HG03060 (cell line): ENCODE data around the gene EHMT1.

ENCODE experiments used
- ATAC-seq: cut with Tn5 transposase; IDR thresholded peaks from one replicate; pipeline ENCODE4 v1.9.1; 2021; ENCODE audit warnings: low read depth, moderate number of reproducible peaks; ENCODE audit not compliant: unreplicated experiment

Gene EHMT1

GRCh38 chr9:137755261-137755927, 136.6 kb downstream of the EHMT1 start:
- ATAC-seq: no peak

- no peak for ATAC-seq
These were observed 137.4 kb downstream of the EHMT1 start for GRCh38 chr9:137756045-137756744.

- ATAC-seq: no peak
These were observed 138.3 kb downstream of the EHMT1 start for GRCh38 chr9:137757139-137757538.

GRCh38 chr9:137757613-137758029, 138.8 kb downstream of the EHMT1 start:
- no peak for ATAC-seq

GRCh38 chr9:137758067-137758466, 139.3 kb downstream of the EHMT1 start:
- ATAC-seq: no peak

GRCh38 chr9:137759117-137759516, 140.3 kb downstream of the EHMT1 start:
- ATAC-seq: no peak

- ATAC-seq: no peak
These were observed 141.0 kb downstream of the EHMT1 start for GRCh38 chr9:137759649-137760321.

- no peak for ATAC-seq
These were observed 141.6 kb downstream of the EHMT1 start for GRCh38 chr9:137760426-137760825.

GRCh38 chr9:137761032-137761431, 142.2 kb downstream of the EHMT1 start:
- ATAC-seq: no peak

- no peak for ATAC-seq
These were observed 143.0 kb downstream of the EHMT1 start for GRCh38 chr9:137761793-137762192.

GRCh38 chr9:137762414-137763061, 143.7 kb downstream of the EHMT1 start:
- no peak for ATAC-seq

GRCh38 chr9:137763271-137763955, 144.6 kb downstream of the EHMT1 start:
- no peak for ATAC-seq

GRCh38 chr9:137764171-137764671, 145.4 kb downstream of the EHMT1 start:
- no peak for ATAC-seq

- ATAC-seq: no peak
These were observed 146.2 kb downstream of the EHMT1 start for GRCh38 chr9:137764981-137765380.

GRCh38 chr9:137765536-137765935, 146.7 kb downstream of the EHMT1 start:
- ATAC-seq: no peak

- no peak for ATAC-seq
These were observed 152.8 kb downstream of the EHMT1 start for GRCh38 chr9:137771580-137771979.

GRCh38 chr9:137772281-137772873, 153.6 kb downstream of the EHMT1 start:
- ATAC-seq: no peak

GRCh38 chr9:137774775-137775386, 156.1 kb downstream of the EHMT1 start:
- no peak for ATAC-seq

- ATAC-seq: no peak
These were observed 157.6 kb downstream of the EHMT1 start for GRCh38 chr9:137776306-137776995.
